GM18951 (cell line): ENCODE results near the gene NTNG2.

ENCODE experiments used
- POLR2A ChIP-seq: IDR thresholded peaks from 4 replicates; pipeline ENCODE4 v1.6.1; 2011; ENCODE audit warnings: mild to moderate bottlenecking; ENCODE audit not compliant: insufficient read length, insufficient read depth; ENCODE audit errors: extremely low read depth
- in situ Hi-C: fragments of 300-500 bp; cut with MboI; formaldehyde crosslinking; loops from one replicate; pipeline ENCODE4 v1.12.0; 2022; ENCODE audit warnings: low sequenced_read_pairs, mixed read lengths, inconsistent platforms; ENCODE audit not compliant: unreplicated experiment

NTNG2 gene

GRCh38 chr9:132274861-132275260 lies 113.0 kb downstream of the NTNG2 start:
- no peak for TF ChIP-seq POLR2A
- in situ Hi-C loops, result no loop called here

DNA sequence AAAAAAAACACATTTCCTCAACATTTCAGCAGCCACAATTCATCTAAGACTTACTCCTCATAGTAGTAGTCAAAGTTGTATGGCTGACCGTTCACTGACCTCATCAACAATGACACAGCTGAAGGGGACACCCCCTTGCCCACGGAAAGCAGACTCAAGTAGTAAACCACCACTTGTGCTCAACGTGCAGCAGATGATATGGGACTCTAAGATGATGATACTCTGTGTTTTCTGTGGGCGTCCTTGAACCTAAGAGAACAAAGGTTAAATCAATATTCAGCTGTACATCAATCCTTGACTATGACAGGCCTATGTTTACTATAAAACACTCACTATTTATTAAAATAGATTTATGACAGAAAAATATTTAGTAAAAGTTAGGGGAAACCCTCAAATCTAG lies 121.3 kb downstream of the NTNG2 start:
- TF ChIP-seq POLR2A, result no peak
- in situ Hi-C loops, result no loop called here

- no peak for TF ChIP-seq POLR2A
- in situ Hi-C loops, result no loop called here
These were observed 122.0 kb downstream of the NTNG2 start for GRCh38 chr9:132283863-132284262.

DNA sequence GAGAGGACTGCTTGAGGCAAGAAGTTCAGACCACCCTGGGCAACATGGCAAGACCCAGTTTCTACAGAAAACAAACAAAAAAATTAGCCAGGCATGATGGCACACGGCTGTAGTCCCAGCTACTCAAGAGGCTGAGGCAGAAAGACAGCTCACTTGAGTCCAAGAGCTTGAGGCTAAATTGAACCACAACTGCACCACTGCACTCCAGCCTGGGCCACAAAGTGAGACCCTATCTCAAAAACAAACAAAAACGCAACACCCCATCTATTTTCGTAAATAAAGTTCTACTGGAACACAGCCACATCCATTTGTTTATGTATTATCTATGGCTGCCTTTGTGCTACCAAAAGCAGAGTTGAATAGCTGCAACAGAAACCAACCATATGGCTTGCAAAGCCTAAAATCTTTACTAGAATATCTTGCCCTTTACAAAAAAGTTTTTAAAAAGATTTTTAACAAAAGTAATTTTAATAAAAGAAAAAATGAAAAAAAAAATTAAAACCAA lies 125.5 kb downstream of the NTNG2 start:
- in situ Hi-C loops, result no loop called here
- no peak for TF ChIP-seq POLR2A

DNA sequence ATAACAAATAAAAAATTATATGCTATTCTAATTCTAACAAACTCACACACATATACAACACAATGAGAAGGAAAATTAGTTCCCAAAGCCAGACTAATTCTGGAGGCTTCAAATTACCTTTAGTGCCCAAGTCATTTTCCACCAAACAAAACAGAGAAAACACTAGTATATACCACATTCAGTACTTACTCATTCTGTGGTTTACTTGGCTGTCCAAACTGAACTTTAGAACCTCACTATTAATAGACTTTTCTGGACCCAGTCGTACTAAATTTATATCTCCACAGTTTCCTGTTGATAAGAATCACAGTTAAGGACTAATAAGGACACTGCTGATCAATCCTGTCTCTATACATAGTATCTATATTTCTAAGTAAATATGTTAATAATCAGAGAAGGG lies 126.5 kb downstream of the NTNG2 start:
- TF ChIP-seq POLR2A, result no peak
- in situ Hi-C loops, result no loop called here

DNA sequence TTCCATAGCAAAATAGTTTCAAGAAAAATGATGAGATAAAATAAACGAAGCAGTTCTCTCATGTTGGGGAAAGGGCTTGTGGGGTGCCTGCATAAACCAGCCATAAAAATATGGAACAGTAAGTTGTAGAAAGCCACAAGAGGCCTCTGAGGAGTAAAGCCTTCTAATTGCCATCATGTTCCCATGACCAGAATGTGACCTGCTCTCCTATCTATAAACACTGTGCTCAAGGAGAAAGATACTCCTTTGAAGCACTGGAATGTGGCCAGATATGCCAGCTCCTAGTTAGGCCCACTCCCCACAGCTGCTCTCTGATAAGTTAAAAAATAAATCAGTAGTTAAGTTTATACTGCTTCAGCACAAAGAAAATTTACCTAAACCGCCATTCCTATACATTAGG lies 127.1 kb downstream of the NTNG2 start:
- no peak for TF ChIP-seq POLR2A
- in situ Hi-C loops, result no loop called here

DNA sequence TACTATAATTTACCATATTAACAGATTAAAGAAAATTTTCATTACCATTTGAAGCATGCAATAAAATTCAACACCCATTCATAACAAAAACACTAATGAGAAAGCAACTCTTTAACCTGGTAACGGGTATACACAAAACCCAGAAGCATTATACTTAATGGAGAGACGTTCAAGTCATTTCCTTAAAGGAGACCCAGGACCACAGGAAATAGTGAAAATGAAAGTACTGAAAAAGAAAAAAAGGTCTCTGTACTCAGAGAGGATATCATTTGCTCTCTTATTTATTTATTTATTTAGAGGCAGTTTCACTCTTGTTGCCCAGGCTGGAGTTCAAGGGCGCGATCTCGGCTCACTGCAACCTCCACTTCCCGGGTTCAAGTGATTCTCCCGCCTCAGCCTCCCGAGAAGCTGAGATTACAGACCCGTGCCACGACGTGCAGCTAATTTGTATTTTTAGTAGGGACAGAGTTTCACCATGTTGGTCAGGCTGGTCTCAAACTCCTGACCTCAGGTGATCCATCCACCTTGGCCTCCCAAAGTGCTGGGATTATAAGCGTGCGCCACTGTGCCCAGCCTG lies 131.4 kb downstream of the NTNG2 start:
- TF ChIP-seq POLR2A, result no peak
- in situ Hi-C loops, result no loop called here
